G401 (cell line): ENCODE measurements around the gene SDK2. TPM values are rescaled to one million over a fixed set of nuclear protein-coding genes. Genes with fewer than 3 reads are reported as not detected.
"Not testable (repeated sequence)": the region's sequence is repeated elsewhere in the genome, so short reads cannot be mapped to it uniquely, and the experiment has no call there.

ENCODE experiments used
- DNase-seq: peaks from one replicate; pipeline ENCODE4 v3.0.0-alpha.2; 2015; ENCODE audit warnings: low spot score
- in situ Hi-C: cut with HindIII; loops from 2 replicates; pipeline ENCODE4 v1.10.0; 2016; ENCODE audit warnings: low sequenced_read_pairs, mixed read lengths
- total RNA-seq: library from RNA; depleted of rRNA; stranded (reverse); fragments of >200 nt; shearing (Covaris generic); gene quantifications from 2 replicates; pipeline ENCODE4 v1.2.3, GENCODE V29; 2014

SDK2 gene
- total RNA-seq, 1 experiment from 2014 or later: 0.10 TPM

- in situ Hi-C loops: no loop called here
- no peak for DNase-seq
Measured at GRCh38 chr17:73338050-73338521, 306.2 kb downstream of the SDK2 start.

GRCh38 chr17:73337330-73337710 lies 306.9 kb downstream of the SDK2 start:
- in situ Hi-C loops: no loop called here
- no peak for DNase-seq

- in situ Hi-C loops: no loop called here
- peak; percentile 48 for DNase-seq
Measured at GRCh38 chr17:73336408-73337329, 307.6 kb downstream of the SDK2 start.

- in situ Hi-C loops: no loop called here
- DNase-seq: no peak
Measured at GRCh38 chr17:73335591-73336407, 308.4 kb downstream of the SDK2 start.

- no peak for DNase-seq
- in situ Hi-C loops: no loop called here
Measured at GRCh38 chr17:73334771-73335513, 309.3 kb downstream of the SDK2 start.

GRCh38 chr17:73333445-73333844 lies 310.8 kb downstream of the SDK2 start:
- DNase-seq, in situ Hi-C loops: not testable (repeated sequence)

GRCh38 chr17:73331060-73331459 lies 313.2 kb downstream of the SDK2 start:
- in situ Hi-C loops: no loop called here
- no peak for DNase-seq

- no peak for DNase-seq
- in situ Hi-C loops: no loop called here
Measured at GRCh38 chr17:73327676-73328075, 316.6 kb downstream of the SDK2 start.

GRCh38 chr17:73325527-73325842 lies 318.8 kb downstream of the SDK2 start:
- no peak for DNase-seq
- in situ Hi-C loops: no loop called here

- DNase-seq: no peak
- in situ Hi-C loops: no loop called here
Measured at GRCh38 chr17:73324711-73325526, 319.3 kb downstream of the SDK2 start.

- DNase-seq: no peak
- in situ Hi-C loops: no loop called here
Measured at GRCh38 chr17:73324160-73324475, 320.1 kb downstream of the SDK2 start.

GRCh38 chr17:73323409-73324159 lies 320.7 kb downstream of the SDK2 start:
- no peak for DNase-seq
- in situ Hi-C loops: no loop called here

GRCh38 chr17:73320601-73321264 lies 323.5 kb downstream of the SDK2 start:
- no peak for DNase-seq
- in situ Hi-C loops: no loop called here

GRCh38 chr17:73319766-73320165 lies 324.5 kb downstream of the SDK2 start:
- DNase-seq: no peak
- in situ Hi-C loops: no loop called here

- in situ Hi-C loops: no loop called here
- no peak for DNase-seq
Measured at GRCh38 chr17:73318836-73319235, 325.4 kb downstream of the SDK2 start.

- in situ Hi-C loops: no loop called here
- DNase-seq: no peak
Measured at GRCh38 chr17:73318427-73318813, 325.8 kb downstream of the SDK2 start.

- no peak for DNase-seq
- in situ Hi-C loops: no loop called here
Measured at GRCh38 chr17:73317513-73318426, 326.5 kb downstream of the SDK2 start.
